ENCODE results near the gene ZC3H12A. TPM values are rescaled to one million over a fixed set of nuclear protein-coding genes. Genes with fewer than 3 reads are reported as not detected.

ZC3H12A gene
- total RNA-seq, 1 donor from 2014 or later, result 14.2 TPM

GRCh38 chr1:37458551-37458950, 15.8 kb upstream of the ZC3H12A start:
- no peak for TF ChIP-seq CTCF (IDR thresholded peaks at IDR 0.05; ENCODE audit: insufficient read depth, low read length, severe bottlenecking)
- FAIRE-seq (no peak), DNase-seq (ENCODE audit: low read depth) (no peak)
- H3K27me3 ChIP-seq (ENCODE audit: control insufficient read depth, insufficient read depth, low read length), result no peaks in the 10 kb centered on the region
- no peak overlapping the region for H3K4me3 ChIP-seq (ENCODE audit: low read depth, low read length)
- H3K36me3 ChIP-seq (ENCODE audit: control insufficient read depth, insufficient read depth, low read length), result no peaks in the 10 kb centered on the region

- no peaks in the 10 kb centered on the region for H3K27me3 ChIP-seq (ENCODE audit: control insufficient read depth, insufficient read depth, low read length)
- DNase-seq (ENCODE audit: low read depth) (no peak), FAIRE-seq (no peak)
- H3K4me3 ChIP-seq (ENCODE audit: low read depth, low read length), result no peak overlapping the region
- H3K36me3 ChIP-seq (ENCODE audit: control insufficient read depth, insufficient read depth, low read length), result no peaks in the 10 kb centered on the region
- TF ChIP-seq CTCF (IDR thresholded peaks at IDR 0.05; ENCODE audit: insufficient read depth, low read length, severe bottlenecking), result no peak
Observed at GRCh38 chr1:37461698-37462436, 12.5 kb upstream of the ZC3H12A start.

GRCh38 chr1:37464443-37464842, 9.9 kb upstream of the ZC3H12A start:
- Histone ChIP-seq H3K4me3 (ENCODE audit: low read depth, low read length) (no peak overlapping the region), H3K27me3 (ENCODE audit: control insufficient read depth, insufficient read depth, low read length) (no peaks in the 10 kb centered on the region), H3K36me3 (ENCODE audit: control insufficient read depth, insufficient read depth, low read length) (no peaks in the 10 kb centered on the region)
- no peak for TF ChIP-seq CTCF (IDR thresholded peaks at IDR 0.05; ENCODE audit: insufficient read depth, low read length, severe bottlenecking)
- no peak for DNase-seq (ENCODE audit: low read depth)
- FAIRE-seq, result no peak

GRCh38 chr1:37465593-37466517, 8.5 kb upstream of the ZC3H12A start:
- H3K27me3 ChIP-seq (ENCODE audit: control insufficient read depth, insufficient read depth, low read length), result no peaks in the 10 kb centered on the region
- no peak for FAIRE-seq
- no peak for TF ChIP-seq CTCF (IDR thresholded peaks at IDR 0.05; ENCODE audit: insufficient read depth, low read length, severe bottlenecking)
- H3K4me3 ChIP-seq (ENCODE audit: low read depth, low read length), result no peak overlapping the region
- H3K36me3 ChIP-seq (ENCODE audit: control insufficient read depth, insufficient read depth, low read length), result no peaks in the 10 kb centered on the region
- DNase-seq (ENCODE audit: low read depth), result no peak

GRCh38 chr1:37468037-37468436, 6.3 kb upstream of the ZC3H12A start:
- no peak for TF ChIP-seq CTCF (IDR thresholded peaks at IDR 0.05; ENCODE audit: insufficient read depth, low read length, severe bottlenecking)
- Histone ChIP-seq H3K4me3 (ENCODE audit: low read depth, low read length) (no peak overlapping the region), H3K36me3 (ENCODE audit: control insufficient read depth, insufficient read depth, low read length) (no peaks in the 10 kb centered on the region), H3K27me3 (ENCODE audit: control insufficient read depth, insufficient read depth, low read length) (no peaks in the 10 kb centered on the region)
- FAIRE-seq (no peak), DNase-seq (ENCODE audit: low read depth) (no peak)

Measured in bronchial epithelial cell (primary cell).